HAP-1 (cell line): Measurements from ENCODE around the gene NRG3.

Experiments used
- DNase-seq, 2 experiments: peaks; one replicate each; pipeline ENCODE4 v3.0.0-alpha.2; 2016 to 2020; ENCODE audit warnings: low spot score in 2 of 2
- H3K27me3 ChIP-seq: fragments of 250-450 bp; sonication (Bioruptor Pico); 2 replicates; pipeline ENCODE4 v1.5.1; 2020; ENCODE audit warnings: low read depth, mild to moderate bottlenecking, moderate library complexity
- H3K36me3 ChIP-seq: fragments of 250-450 bp; sonication (Bioruptor Pico); replicated peaks from 2 replicates; pipeline ENCODE4 v1.5.1; 2020; ENCODE audit warnings: mild to moderate bottlenecking
- H3K4me1 ChIP-seq: fragments of 250-450 bp; sonication (Bioruptor Pico); 2 replicates; pipeline ENCODE4 v1.5.1; 2020; ENCODE audit warnings: mild to moderate bottlenecking
- H3K4me3 ChIP-seq: fragments of 250-450 bp; sonication (Bioruptor Pico); 2 replicates; pipeline ENCODE4 v1.5.1; 2020; ENCODE audit warnings: mild to moderate bottlenecking, moderate library complexity
- H3K9me3 ChIP-seq: fragments of 250-450 bp; sonication (Bioruptor Pico); 2 replicates; pipeline ENCODE4 v1.5.1; 2020; ENCODE audit warnings: mild to moderate bottlenecking, moderate library complexity
- in situ Hi-C: fragments of 300-500 bp; cut with MboI; formaldehyde crosslinking; loops from 3 replicates; pipeline ENCODE4 v1.14.3; 2020; ENCODE audit warnings: low sequenced_read_pairs, inconsistent platforms, mixed read lengths

Gene NRG3

DNA sequence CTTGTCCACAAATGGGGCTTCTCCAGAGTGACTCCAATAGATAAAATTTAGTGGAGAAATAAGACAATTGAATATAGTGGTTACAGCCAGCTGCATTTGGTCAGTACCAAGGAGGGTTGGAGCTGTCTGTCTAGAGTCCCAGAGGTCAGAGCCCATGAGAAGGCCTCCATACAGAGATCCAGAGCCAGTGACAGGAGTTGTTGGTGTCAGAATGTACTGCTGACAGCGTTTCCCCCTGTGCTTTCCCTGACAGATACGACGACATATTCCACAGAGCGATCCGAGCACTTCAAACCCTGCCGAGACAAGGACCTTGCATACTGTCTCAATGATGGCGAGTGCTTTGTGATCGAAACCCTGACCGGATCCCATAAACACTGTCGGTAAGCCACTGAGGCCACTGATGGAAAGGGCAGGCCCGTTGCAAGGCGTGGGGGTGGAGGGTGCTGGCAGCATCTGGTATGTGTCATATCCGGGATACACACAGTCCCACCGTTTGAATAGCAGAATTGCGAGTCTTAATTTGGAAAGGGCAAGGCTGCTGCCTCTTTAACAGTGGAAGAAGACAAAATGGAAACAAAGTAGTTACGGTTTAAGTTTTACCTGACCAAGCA, 483.6 kb downstream of the NRG3 start:
- Histone ChIP-seq H3K4me3 (no peak overlapping the region), H3K36me3 (no peaks in the 10 kb centered on the region), H3K27me3 (no peaks in the 10 kb centered on the region), H3K4me1 (no peaks in the 10 kb centered on the region), H3K9me3 (no peaks in the 10 kb centered on the region)
- in situ Hi-C loops, result no loop called here
- no peak for DNase-seq

DNA sequence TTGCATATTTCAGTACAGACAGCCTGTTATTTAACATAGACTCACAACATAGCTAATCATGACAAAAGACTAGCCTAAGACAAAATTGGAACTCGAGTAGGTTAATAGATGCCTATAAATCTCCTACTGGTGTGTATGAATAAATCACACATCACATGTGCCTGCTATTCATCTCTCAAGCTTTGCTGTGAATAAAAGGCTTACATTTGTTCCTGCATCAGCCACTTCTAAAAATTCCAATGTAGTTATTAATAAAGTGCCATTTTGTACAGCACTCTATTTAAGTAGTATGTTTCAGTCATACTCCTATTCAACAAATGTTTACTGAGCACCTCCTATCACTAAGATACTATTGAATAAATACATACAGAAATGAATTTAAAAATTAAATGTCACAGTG, 486.3 kb downstream of the NRG3 start:
- Histone ChIP-seq H3K4me1 (no peaks in the 10 kb centered on the region), H3K4me3 (no peak overlapping the region), H3K9me3 (no peaks in the 10 kb centered on the region), H3K27me3 (no peaks in the 10 kb centered on the region), H3K36me3 (no peaks in the 10 kb centered on the region)
- in situ Hi-C loops, result no loop called here
- DNase-seq, result no peak

DNA sequence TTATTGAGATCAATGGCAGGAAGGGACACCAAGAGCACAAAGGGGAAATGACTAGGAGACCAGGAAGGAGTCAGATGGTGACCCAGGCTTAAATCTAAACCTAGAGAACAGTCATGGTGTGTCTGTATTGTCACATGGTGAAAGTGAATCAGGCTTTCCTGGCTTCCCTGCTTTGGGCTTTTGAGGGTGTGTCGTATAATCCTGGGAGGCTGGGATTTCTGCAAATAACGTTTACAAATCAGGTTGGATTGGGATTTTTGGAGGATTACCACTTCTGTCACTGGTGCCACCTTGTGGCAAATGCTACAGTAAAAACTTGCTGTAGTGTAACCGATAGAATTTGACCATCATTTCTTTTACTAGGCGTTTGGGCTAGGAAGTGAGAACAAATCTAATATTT, 502.6 kb downstream of the NRG3 start:
- Histone ChIP-seq H3K36me3 (no peaks in the 10 kb centered on the region), H3K27me3 (no peaks in the 10 kb centered on the region), H3K4me1 (no peaks in the 10 kb centered on the region), H3K4me3 (no peak overlapping the region), H3K9me3 (no peaks in the 10 kb centered on the region; the same call in 1 of the 2 replicates)
- DNase-seq, result no peak
- in situ Hi-C loops, result no loop called here

DNA sequence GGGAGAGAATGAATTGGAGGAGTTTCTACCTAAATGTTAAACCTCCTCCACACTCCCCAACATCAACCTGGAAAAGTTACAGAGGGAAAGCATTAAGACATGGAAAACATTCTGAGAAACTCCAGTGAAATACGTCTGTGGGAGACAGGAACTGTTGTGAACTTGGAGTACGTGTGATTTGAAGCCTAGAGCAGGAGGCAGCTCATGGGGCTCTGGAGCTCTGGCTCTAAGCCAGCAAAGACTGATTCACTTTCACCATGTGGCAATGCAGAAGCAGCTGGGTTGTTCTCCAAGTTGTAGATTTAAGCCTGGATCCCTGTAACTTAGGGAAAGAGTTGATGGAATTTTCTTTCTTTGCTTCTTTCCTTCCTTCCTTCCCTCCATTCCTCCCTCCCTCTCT, 503.2 kb downstream of the NRG3 start:
- Histone ChIP-seq H3K9me3 (no peaks in the 10 kb centered on the region; the same call in 1 of the 2 replicates), H3K4me3 (no peak overlapping the region)
- no peak for DNase-seq

DNA sequence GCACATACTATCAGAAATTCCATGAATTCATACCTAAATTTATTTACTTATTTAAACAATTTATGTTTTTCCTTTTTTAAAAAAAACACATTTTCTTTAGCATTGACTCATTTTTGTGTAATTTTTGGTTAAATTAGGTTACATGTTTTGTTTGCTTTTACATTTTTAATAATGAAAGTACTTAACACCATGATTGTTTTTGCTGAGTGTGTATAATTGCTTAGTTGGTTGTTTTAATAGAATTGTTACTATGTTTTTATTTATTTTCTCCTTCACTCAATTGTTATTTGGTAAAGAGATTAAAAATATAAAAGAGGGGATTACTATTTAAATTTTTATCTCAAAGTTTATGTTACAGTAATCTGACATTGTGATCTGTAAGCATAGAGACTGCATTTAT, 508.4 kb downstream of the NRG3 start:
- Histone ChIP-seq H3K36me3 (no peaks in the 10 kb centered on the region), H3K9me3 (no peaks in the 10 kb centered on the region), H3K27me3 (no peaks in the 10 kb centered on the region), H3K4me3 (no peak overlapping the region), H3K4me1 (no peaks in the 10 kb centered on the region)
- in situ Hi-C loops, result no loop called here
- DNase-seq, result no peak

More for the DNA sequence above, 503.2 kb downstream of the NRG3 start:
- no peaks in the 10 kb centered on the region for H3K36me3 ChIP-seq
- no peaks in the 10 kb centered on the region for H3K27me3 ChIP-seq
- in situ Hi-C loops, result no loop called here
- H3K4me1 ChIP-seq, result no peaks in the 10 kb centered on the region

DNA sequence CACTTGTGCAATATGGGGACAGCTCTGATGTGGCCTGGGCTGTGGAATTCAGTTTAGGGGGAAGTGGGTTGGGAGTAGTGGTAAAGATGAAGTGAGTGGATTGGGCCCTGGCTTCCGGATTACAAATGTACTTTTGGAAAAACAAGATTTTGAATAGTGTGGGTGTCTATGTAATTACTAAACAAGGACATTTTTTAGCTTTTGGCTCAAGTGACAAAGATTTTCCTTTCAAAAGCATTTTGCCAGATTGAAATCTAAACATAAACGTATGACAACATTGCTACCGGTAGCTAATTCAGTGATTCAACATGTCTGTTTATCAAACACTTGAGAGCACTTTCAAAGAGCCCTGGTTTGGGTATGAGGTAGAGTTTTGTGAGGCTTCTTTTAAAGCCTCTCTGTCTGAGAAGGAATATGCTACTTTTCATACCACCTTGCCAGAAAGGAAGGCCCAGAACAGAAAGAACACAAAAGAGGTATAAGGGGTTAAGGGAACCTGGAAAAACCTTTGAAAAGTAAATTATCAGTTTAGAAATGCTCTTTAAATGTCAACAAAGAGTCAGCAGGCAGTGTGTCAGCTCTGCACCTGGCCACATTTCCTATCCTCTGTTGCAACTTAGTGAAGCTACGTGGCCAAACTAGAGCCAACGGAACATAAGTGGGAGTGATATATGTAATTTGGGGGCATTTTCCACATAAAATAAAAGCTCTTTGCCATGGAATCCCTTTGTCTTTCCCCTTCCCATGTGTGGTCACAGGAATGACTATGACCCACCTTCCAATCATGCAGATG, 516.1 kb downstream of the NRG3 start:
- no peak overlapping the region for H3K4me3 ChIP-seq
- no peaks in the 10 kb centered on the region for H3K4me1 ChIP-seq
- no peaks in the 10 kb centered on the region for H3K9me3 ChIP-seq
- in situ Hi-C loops, result no loop called here
- H3K36me3 ChIP-seq, result no peaks in the 10 kb centered on the region
- no peaks in the 10 kb centered on the region for H3K27me3 ChIP-seq
- DNase-seq, result no peak

DNA sequence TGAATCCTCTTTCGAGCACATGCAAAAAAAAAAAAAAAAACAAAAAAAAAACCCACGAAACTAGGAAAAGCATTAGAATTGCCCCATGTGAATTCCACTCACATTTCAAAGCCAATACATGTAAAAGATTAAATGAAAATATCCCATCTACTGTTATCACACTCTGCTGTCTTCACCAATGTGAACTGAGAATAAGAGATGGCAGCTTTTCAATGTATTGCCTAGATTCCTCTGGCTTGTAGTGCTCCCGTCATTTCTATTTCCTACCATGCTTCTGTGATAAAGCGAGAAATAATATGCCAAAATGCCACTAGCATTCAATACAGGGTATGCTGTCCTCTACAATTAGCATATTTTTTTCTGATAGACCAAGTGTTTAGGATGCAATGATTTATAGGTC, 517.0 kb downstream of the NRG3 start:
- DNase-seq, result no peak
- H3K4me3 ChIP-seq, result no peak overlapping the region
- no peaks in the 10 kb centered on the region for H3K27me3 ChIP-seq
- in situ Hi-C loops, result no loop called here
- no peaks in the 10 kb centered on the region for H3K9me3 ChIP-seq
- no peaks in the 10 kb centered on the region for H3K36me3 ChIP-seq
- no peaks in the 10 kb centered on the region for H3K4me1 ChIP-seq

DNA sequence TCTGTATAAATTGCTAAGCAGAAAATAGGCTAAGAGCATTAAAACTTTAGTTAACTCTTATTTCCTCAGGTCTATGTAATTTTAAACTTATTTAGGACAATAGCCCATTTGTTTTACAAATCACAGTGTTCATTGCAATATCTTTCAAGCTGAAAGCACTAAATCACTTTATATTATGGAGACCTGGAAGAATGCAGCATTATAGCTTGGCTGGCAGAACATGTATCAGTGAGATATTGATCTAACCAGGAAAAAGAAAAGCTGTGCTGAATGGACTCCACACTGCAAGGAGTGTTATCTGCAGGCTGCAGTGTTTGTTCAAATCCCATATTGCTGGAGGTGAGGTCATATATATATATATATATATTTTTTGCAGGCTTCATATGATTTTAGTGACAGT, 517.5 kb downstream of the NRG3 start:
- in situ Hi-C loops, result no loop called here
- H3K27me3 ChIP-seq, result no peaks in the 10 kb centered on the region

DNA sequence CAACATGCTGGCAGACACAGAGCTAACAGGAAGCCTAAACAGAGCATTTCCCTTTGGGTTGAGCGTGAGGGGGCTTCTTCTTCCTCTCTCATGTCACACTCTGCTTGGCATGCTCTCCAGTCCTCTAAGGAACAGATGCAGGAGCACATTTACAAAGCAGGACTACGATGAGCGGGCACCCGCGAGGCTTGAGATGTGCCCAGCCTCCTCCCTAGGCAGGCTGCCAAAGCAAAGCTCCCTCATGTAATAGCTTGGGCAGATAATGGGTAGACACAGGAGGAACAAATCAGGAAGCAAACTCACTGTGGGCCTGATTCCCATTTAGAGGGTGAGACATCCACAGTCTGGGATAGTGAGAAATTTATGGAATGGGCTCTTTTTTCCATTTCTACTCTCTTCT, 519.1 kb downstream of the NRG3 start:
- Histone ChIP-seq H3K4me1 (no peaks in the 10 kb centered on the region), H3K4me3 (no peak overlapping the region), H3K36me3 (no peaks in the 10 kb centered on the region), H3K27me3 (no peaks in the 10 kb centered on the region), H3K9me3 (no peaks in the 10 kb centered on the region)
- in situ Hi-C loops, result no loop called here
- DNase-seq, result no peak

More for the DNA sequence above, 517.5 kb downstream of the NRG3 start:
- DNase-seq, result no peak
- H3K4me1 ChIP-seq, result no peaks in the 10 kb centered on the region
- H3K4me3 ChIP-seq, result no peak overlapping the region
- no peaks in the 10 kb centered on the region for H3K36me3 ChIP-seq
- H3K9me3 ChIP-seq, result no peaks in the 10 kb centered on the region

DNA sequence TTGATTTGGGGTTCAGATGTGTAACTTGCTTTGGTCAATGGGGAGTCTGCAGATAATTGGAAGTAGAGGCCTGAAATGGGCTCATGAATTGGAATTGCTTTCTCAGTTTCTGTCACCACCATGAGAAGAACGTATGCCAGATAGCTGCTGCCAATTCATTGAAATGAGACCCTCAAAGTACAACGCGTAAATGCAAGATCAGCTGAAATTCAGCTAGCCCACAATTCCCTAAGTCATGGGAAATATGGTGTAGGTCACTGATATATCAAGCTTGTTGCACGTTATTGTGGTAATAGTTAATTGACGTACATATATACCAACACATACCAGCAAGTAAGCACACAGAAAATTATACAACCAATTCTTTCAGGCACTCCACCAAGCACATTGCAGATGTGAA, 520.0 kb downstream of the NRG3 start:
- no peaks in the 10 kb centered on the region for H3K9me3 ChIP-seq
- in situ Hi-C loops, result no loop called here
- no peak for DNase-seq
- H3K4me3 ChIP-seq, result no peak overlapping the region
- no peaks in the 10 kb centered on the region for H3K36me3 ChIP-seq
- H3K4me1 ChIP-seq, result no peaks in the 10 kb centered on the region
- H3K27me3 ChIP-seq, result no peaks in the 10 kb centered on the region

DNA sequence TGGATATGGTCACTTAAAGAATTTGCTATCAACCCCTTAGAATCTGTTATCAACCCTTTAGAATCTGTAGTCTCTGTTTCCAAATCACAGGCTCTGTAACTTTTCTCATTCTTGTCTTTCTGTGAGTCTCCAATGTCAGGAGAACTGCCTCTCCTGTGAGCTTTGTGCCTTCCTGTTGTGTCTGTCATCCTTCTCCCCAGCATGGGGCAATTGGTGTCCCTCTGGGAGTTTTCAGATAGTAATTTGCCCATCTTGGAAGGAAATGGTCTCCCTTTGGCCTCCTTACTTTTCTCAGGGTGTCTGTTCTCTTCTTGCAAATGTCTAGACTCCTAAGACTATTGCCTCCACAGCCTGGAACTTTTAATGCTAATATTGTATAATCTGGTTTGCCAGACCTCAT, 521.9 kb downstream of the NRG3 start:
- H3K4me1 ChIP-seq, result no peaks in the 10 kb centered on the region
- H3K27me3 ChIP-seq, result no peaks in the 10 kb centered on the region
- in situ Hi-C loops, result no loop called here

DNA sequence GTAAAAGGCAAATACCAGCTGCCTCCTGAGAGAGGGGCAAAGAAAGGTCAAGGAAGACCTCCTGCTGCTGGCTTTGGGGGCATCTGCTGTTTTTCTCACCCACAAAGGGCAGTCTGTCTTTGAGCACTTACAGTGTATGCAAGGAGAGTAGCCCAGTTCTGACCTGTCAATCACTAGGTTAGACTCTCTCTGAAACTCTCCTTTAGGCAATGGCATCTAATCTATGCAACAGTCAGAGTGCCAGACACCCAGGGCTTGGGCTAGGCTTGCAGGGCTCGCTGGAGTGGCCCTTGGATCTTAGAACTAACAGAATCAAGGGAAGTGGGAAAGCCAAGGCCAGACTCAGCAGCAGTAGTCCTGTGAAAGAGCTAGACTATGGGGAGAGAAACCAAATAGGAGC, 522.9 kb downstream of the NRG3 start:
- in situ Hi-C loops, result no loop called here
- H3K4me1 ChIP-seq, result no peaks in the 10 kb centered on the region
- no peaks in the 10 kb centered on the region for H3K27me3 ChIP-seq
- no peak overlapping the region for H3K4me3 ChIP-seq
- H3K9me3 ChIP-seq, result no peaks in the 10 kb centered on the region
- no peaks in the 10 kb centered on the region for H3K36me3 ChIP-seq
- DNase-seq, result no peak

More for the DNA sequence above, 521.9 kb downstream of the NRG3 start:
- Histone ChIP-seq H3K4me3 (no peak overlapping the region), H3K9me3 (no peaks in the 10 kb centered on the region), H3K36me3 (no peaks in the 10 kb centered on the region)
- no peak for DNase-seq

DNA sequence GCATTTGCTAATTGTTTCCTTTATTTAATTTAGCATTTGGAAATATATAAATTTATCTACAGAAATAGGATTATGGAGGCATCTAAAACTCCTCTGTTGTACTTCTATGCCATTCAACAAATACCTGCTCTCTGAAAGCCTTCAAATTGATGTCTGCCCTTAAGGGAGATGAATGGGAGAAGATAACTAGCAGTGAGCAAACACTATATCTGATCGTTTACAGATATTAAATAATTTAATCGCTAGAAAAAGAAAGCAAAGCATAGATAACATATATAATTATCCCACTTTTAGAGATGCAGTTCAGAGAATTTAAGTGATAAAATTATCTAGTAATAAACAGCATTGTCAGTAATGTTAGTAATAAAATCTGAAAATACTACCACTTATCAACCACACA, 524.9 kb downstream of the NRG3 start:
- in situ Hi-C loops, result no loop called here
- Histone ChIP-seq H3K27me3 (no peaks in the 10 kb centered on the region), H3K4me1 (no peaks in the 10 kb centered on the region), H3K36me3 (no peaks in the 10 kb centered on the region), H3K9me3 (no peaks in the 10 kb centered on the region), H3K4me3 (no peak overlapping the region)
- DNase-seq, result no peak

DNA sequence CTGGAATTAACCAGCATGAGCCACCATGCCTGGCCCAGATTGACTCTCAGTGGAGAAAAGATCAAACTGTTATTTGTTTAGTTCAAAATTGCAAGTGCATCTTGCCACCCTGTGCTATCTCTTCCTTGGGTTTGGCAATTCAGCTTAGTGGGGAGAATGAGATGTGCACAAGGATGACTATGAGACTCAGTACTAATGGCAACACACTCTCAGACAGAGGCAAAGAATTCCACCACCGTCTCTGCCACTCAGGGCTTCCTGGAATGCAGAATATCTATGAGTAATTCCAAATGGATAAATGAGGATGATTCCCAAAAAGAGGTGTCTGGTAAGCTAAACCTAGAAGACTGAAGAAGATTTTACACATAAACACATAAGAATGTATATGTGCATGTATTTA, 525.8 kb downstream of the NRG3 start:
- Histone ChIP-seq H3K36me3 (no peaks in the 10 kb centered on the region), H3K4me1 (no peaks in the 10 kb centered on the region), H3K9me3 (no peaks in the 10 kb centered on the region), H3K4me3 (no peak overlapping the region), H3K27me3 (no peaks in the 10 kb centered on the region)
- no peak for DNase-seq
- in situ Hi-C loops, result no loop called here
